PFSK-1 (cell line): ENCODE data around the gene JMJD1C.

Experiments used
- FOXP2 ChIP-seq: optimal IDR thresholded peaks from 2 replicates; pipeline ENCODE3; 2011; ENCODE audit warnings: borderline replicate concordance, control low read depth, inconsistent platforms; ENCODE audit not compliant: insufficient read depth; ENCODE audit errors: extremely low read length, extremely low read depth
- POLR2AphosphoS5 ChIP-seq: IDR thresholded peaks from 2 replicates; pipeline ENCODE4 v1.6.1; 2012; ENCODE audit warnings: low read depth, mild to moderate bottlenecking, control low read depth, low read length, moderate library complexity
- REST ChIP-seq, 2 experiments: IDR thresholded peaks; 2 replicates each; pipeline versions ENCODE4 v1.6.1 to v1.8.0; 2011 to 2012; ENCODE audit warnings: low read depth in 2 of 2, low read length in 2 of 2, control low read depth in 1 of 2, inconsistent platforms in 1 of 2, mild to moderate bottlenecking in 1 of 2, moderate library complexity in 1 of 2; ENCODE audit not compliant: insufficient read depth in 1 of 2
- SIN3A ChIP-seq: IDR thresholded peaks from 2 replicates; pipeline ENCODE4 v1.6.1; 2012; ENCODE audit warnings: mild to moderate bottlenecking, low read length, moderate library complexity, borderline replicate concordance; ENCODE audit not compliant: insufficient read depth
- TAF1 ChIP-seq: IDR thresholded peaks from 2 replicates; pipeline ENCODE4 v1.6.1; 2012; ENCODE audit warnings: low read length, control low read depth, borderline replicate concordance; ENCODE audit not compliant: insufficient read depth

JMJD1C gene

GRCh38 chr10:63430091-63430998, 35.4 kb downstream of the JMJD1C start:
- TF ChIP-seq POLR2AphosphoS5 (no peak), TAF1 (no peak), REST (IDR thresholded peaks at IDR 0.05; ENCODE audit: insufficient read depth in 1 of 2, low read depth in 2 of 2, low read length in 2 of 2) (no peak), FOXP2 (no peak), SIN3A (no peak)

GRCh38 chr10:63429281-63429680, 36.5 kb downstream of the JMJD1C start:
- TF ChIP-seq POLR2AphosphoS5 = no peak
- TF ChIP-seq SIN3A = no peak
- TF ChIP-seq FOXP2 = no peak
- TF ChIP-seq REST (IDR thresholded peaks at IDR 0.05; ENCODE audit: insufficient read depth in 1 of 2, low read depth in 2 of 2, low read length in 2 of 2) = no peak
- TF ChIP-seq TAF1 = no peak

GRCh38 chr10:63427013-63427412, 38.8 kb downstream of the JMJD1C start:
- no peak for TF ChIP-seq TAF1
- TF ChIP-seq POLR2AphosphoS5 = no peak
- no peak for TF ChIP-seq REST (IDR thresholded peaks at IDR 0.05; ENCODE audit: insufficient read depth in 1 of 2, low read depth in 2 of 2, low read length in 2 of 2)
- TF ChIP-seq FOXP2 = no peak
- no peak for TF ChIP-seq SIN3A

- TF ChIP-seq REST (IDR thresholded peaks at IDR 0.05; ENCODE audit: insufficient read depth in 1 of 2, low read depth in 2 of 2, low read length in 2 of 2) (no peak), FOXP2 (no peak), TAF1 (no peak), POLR2AphosphoS5 (no peak), SIN3A (no peak)
Measured at GRCh38 chr10:63425512-63425911, 40.3 kb downstream of the JMJD1C start.
